K562 (cell line): Measurements from ENCODE around the gene C10orf71. TPM values are rescaled to one million over a fixed set of nuclear protein-coding genes. Genes with fewer than 3 reads are reported as not detected.

Source experiments
- ATAC-seq: fragments of 200-7000 bp; cut with Tn5 transposase; 3 replicates; pipeline ENCODE4 v1.9.1; 2020; ENCODE audit warnings: moderate library complexity
- BruUV-seq: library from RNA; stranded (reverse); fragments of 400-500 nt; replicated peaks from 2 replicates; lab custom pipeline; 2021; lab: Mats Ljungman, UMichigan
- CTCF ChIA-PET: fragments of 300-600 bp; formaldehyde crosslinking; extraction: SDS; loops from one replicate; lab custom pipeline; 2021; ENCODE audit warnings: low intra/inter-chr PET ratio; lab: Yijun Ruan, JAX
- POLR2A ChIA-PET: fragments of 300-600, 350-650 bp; sonication (Branson Sonifier 250); formaldehyde crosslinking; extraction: SDS; loops from one replicate; lab custom pipeline; 2021; ENCODE audit warnings: antibody characterized with exemption, inconsistent platforms; lab: Yijun Ruan, JAX
- DNase-seq, 4 experiments: peaks; one replicate each; pipeline versions ENCODE4 v3.0.0 to v3.0.0-alpha.2; 2011 to 2018; ENCODE audit warnings: low spot score in 3 of 4, mixed read lengths in 3 of 4; ENCODE audit errors: extremely low read depth in 1 of 4
- FAIRE-seq: peaks from 2 replicates; lab custom pipeline; 2011; peaks lifted over from hg19 to GRCh38; lab: Jason Lieb, UNC
- H2AFZ ChIP-seq: 2 replicates; pipeline ENCODE4 v1.6.0; 2011; ENCODE audit warnings: low read depth, low read length, control low read depth, inconsistent platforms
- H3K27ac ChIP-seq: fragments of 200-600 bp; 3 replicates; pipeline ENCODE4 v1.8.0; 2011; ENCODE audit warnings: low read depth, mild to moderate bottlenecking, control low read depth, inconsistent platforms, low read length, moderate library complexity, mixed read lengths; ENCODE audit errors: extremely low read depth
- H3K27me3 ChIP-seq, 2 experiments: fragments of 300-600 bp in 1 of 2; 2 replicates in 1 of 2; 3 replicates in 1 of 2; pipeline versions ENCODE4 v1.6.0 to v1.8.0; 2011; ENCODE audit warnings: inconsistent platforms in 2 of 2, low read length in 2 of 2, mild to moderate bottlenecking in 1 of 2, mixed read lengths in 1 of 2, moderate library complexity in 1 of 2; ENCODE audit not compliant: control insufficient read depth in 2 of 2, insufficient read depth in 2 of 2
- H3K36me3 ChIP-seq: fragments of 300-600 bp; 3 replicates; pipeline ENCODE4 v1.8.0; 2011; ENCODE audit warnings: mild to moderate bottlenecking, low read length, inconsistent platforms; ENCODE audit not compliant: control insufficient read depth, insufficient read depth
- H3K4me1 ChIP-seq, 2 experiments: fragments of 200-600 bp in 1 of 2; replicated peaks in 1 of 2; 2 replicates in 1 of 2; 3 replicates in 1 of 2; pipeline versions ENCODE4 v1.5.1 to v1.8.0; 2011; ENCODE audit warnings: inconsistent platforms in 2 of 2, low read length in 2 of 2, mild to moderate bottlenecking in 1 of 2, mixed read lengths in 1 of 2, moderate library complexity in 1 of 2; ENCODE audit not compliant: control insufficient read depth in 2 of 2, insufficient read depth in 2 of 2
- H3K4me2 ChIP-seq: 2 replicates; pipeline ENCODE4 v1.6.1; 2011; ENCODE audit warnings: low read length, control low read depth, inconsistent platforms, mixed read lengths; ENCODE audit not compliant: insufficient read depth
- H3K4me3 ChIP-seq: fragments of 200-600 bp; sonication (generic), shearing (Covaris generic); 2 replicates; pipeline ENCODE4 v1.5.1; 2016; ENCODE audit warnings: control low read depth, inconsistent platforms
- H3K79me2 ChIP-seq: fragments of 200-600 bp; 3 replicates; pipeline ENCODE4 v1.8.0; 2011; ENCODE audit warnings: low read length, inconsistent platforms; ENCODE audit not compliant: control insufficient read depth, insufficient read depth
- H3K9ac ChIP-seq, 2 experiments: 2 replicates each; pipeline versions ENCODE4 v1.6.0 to v1.6.1; 2011; ENCODE audit warnings: low read depth in 2 of 2, low read length in 2 of 2, control low read depth in 1 of 2, inconsistent platforms in 1 of 2, mild to moderate bottlenecking in 1 of 2, mixed read lengths in 1 of 2; ENCODE audit not compliant: insufficient read depth in 1 of 2
- H3K9me1 ChIP-seq: one replicate; pipeline ENCODE4 v1.6.0; 2011; ENCODE audit warnings: inconsistent platforms, mild to moderate bottlenecking, low read length, moderate library complexity; ENCODE audit not compliant: control insufficient read depth, insufficient read depth
- H3K9me3 ChIP-seq: replicated peaks from 2 replicates; pipeline ENCODE4 v1.5.1; 2011; ENCODE audit warnings: low read depth, low read length, inconsistent platforms; ENCODE audit not compliant: control insufficient read depth, insufficient read depth
- H4K20me1 ChIP-seq: replicated peaks from 2 replicates; pipeline ENCODE4 v1.6.1; 2011; ENCODE audit warnings: low read length, inconsistent platforms, mixed read lengths; ENCODE audit not compliant: control insufficient read depth, insufficient read depth
- BCOR ChIP-seq: fragments of 450-650 bp; IDR thresholded peaks from 2 replicates; pipeline ENCODE4 v1.6.1; 2016
- CBX8 ChIP-seq: fragments of 200-600 bp; sonication (generic); IDR thresholded peaks from 2 replicates; pipeline ENCODE4 v1.6.1; 2012; ENCODE audit warnings: borderline replicate concordance, mixed run types, low read depth, mild to moderate bottlenecking, moderate library complexity, mixed read lengths, low read length, control low read depth, inconsistent platforms; ENCODE audit not compliant: poor library complexity, severe bottlenecking; ENCODE audit errors: extremely low read depth
- CREB3L1 ChIP-seq: fragments of 450-650 bp; IDR thresholded peaks from 2 replicates; pipeline ENCODE4 v1.6.1; 2014; ENCODE audit warnings: low read depth, mild to moderate bottlenecking, moderate library complexity, borderline replicate concordance
- ESRRA ChIP-seq: fragments of 450-650 bp; IDR thresholded peaks from 2 replicates; pipeline ENCODE4 v1.6.1; 2014; ENCODE audit warnings: low read depth, mild to moderate bottlenecking, moderate library complexity, borderline replicate concordance
- NBN ChIP-seq: fragments of 450-650 bp; IDR thresholded peaks from 2 replicates; pipeline ENCODE4 v1.6.1; 2016; ENCODE audit warnings: low read depth, mild to moderate bottlenecking
- NFE2 ChIP-seq: IDR thresholded peaks from 2 replicates; pipeline ENCODE4 v1.6.1; 2014; ENCODE audit warnings: antibody characterized with exemption, low read depth
- PPARD ChIP-seq: fragments of 250-450 bp; sonication (Bioruptor Pico); IDR thresholded peaks from 2 replicates; pipeline ENCODE4 v1.8.0; 2022; ENCODE audit warnings: inconsistent platforms, mild to moderate bottlenecking, moderate library complexity
- TARDBP ChIP-seq: fragments of 450-650 bp; IDR thresholded peaks from 2 replicates; pipeline ENCODE4 v1.6.1; 2016
- ZNF785 ChIP-seq: fragments of 250-450 bp; sonication (Bioruptor Pico); IDR thresholded peaks from 2 replicates; pipeline ENCODE4 v1.4.0; 2020; ENCODE audit warnings: mild to moderate bottlenecking
- WGBS: fragments of 100-300 bp; shearing (Covaris generic); methylation state at CpG from one replicate; pipeline ENCODE4 v1.1.6; 2016; ENCODE audit warnings: low coverage, mixed read lengths; ENCODE audit not compliant: insufficient coverage; ENCODE audit errors: missing lambda C conversion rate; 5-methylcytosine and 5-hydroxymethylcytosine counted together
- in situ Hi-C: fragments of 300-500 bp; cut with MboI; formaldehyde crosslinking; loops from 4 replicates; pipeline ENCODE4 v1.15.0; 2018; ENCODE audit warnings: inconsistent platforms, mixed read lengths
- intact Hi-C: fragments of 100-400 bp; cut with micrococcal nuclease; formaldehyde crosslinking; loops from 2 replicates; pipeline ENCODE4 v1.14.2; 2022
- polyA plus RNA-seq, 8 experiments: library from polyadenylated mRNA; depleted of rRNA in 4 of 8; stranded (reverse) in 5 of 8; unstranded in 3 of 8; fragments of >200 nt; fragmentation: Nextera tagmentation in 2 of 8; fragmentation: Illumina TruSeq in 1 of 8; extraction: Ambion mirVana in 2 of 8; extraction: Trizol in 1 of 8; gene quantifications; 2 replicates each; pipeline versions ENCODE4 v1.2.1 to v1.2.3, GENCODE V29; 2011 to 2014; ENCODE audit warnings: inconsistent platforms in 1 of 8, missing spikeins in 1 of 8
- total RNA-seq, 7 experiments: library from RNA; depleted of rRNA in 6 of 7; stranded (reverse); fragments of >200 nt in 6 of 7; fragmentation: Illumina TruSeq in 2 of 7; extraction: Trizol in 2 of 7; gene quantifications; 2 replicates each; pipeline versions ENCODE4 v1.2.1 to v1.2.3, GENCODE V29; 2011 to 2021; ENCODE audit warnings: low replicate concordance in 1 of 7
- TF ChIP-seq, protein P1 (sequence below): IDR thresholded peaks from 2 replicates; pipeline ENCODE4 v1.6.1; 2012; ENCODE audit warnings: low read depth, low read length, improper control_type of control experiment, borderline replicate concordance

C10orf71 gene
- total and polyA plus RNA-seq, 9 of the 15 experiments (the other 6 are each of a cell fraction or from before 2014, with no cell fraction given): 0.06 to 4.5 (median 1.3) TPM

GRCh38 chr10:49364051-49364450 is 65.1 kb downstream of the C10orf71 start:
- peaks cover 3% of the 10 kb centered on the region for H3K9me1 ChIP-seq
- TF ChIP-seq BCOR (no peak), CREB3L1 (no peak), ESRRA (no peak), CBX8 (peak; percentile 63), ZNF785 (CRISPR knock-in tag) (no peak), NFE2 (peak; percentile 9; the same call in 1 of the 2 replicates), NBN (no peak), TARDBP (no peak), PPARD (CRISPR knock-in tag) (no peak)
- TF ChIP-seq, protein P1, sequence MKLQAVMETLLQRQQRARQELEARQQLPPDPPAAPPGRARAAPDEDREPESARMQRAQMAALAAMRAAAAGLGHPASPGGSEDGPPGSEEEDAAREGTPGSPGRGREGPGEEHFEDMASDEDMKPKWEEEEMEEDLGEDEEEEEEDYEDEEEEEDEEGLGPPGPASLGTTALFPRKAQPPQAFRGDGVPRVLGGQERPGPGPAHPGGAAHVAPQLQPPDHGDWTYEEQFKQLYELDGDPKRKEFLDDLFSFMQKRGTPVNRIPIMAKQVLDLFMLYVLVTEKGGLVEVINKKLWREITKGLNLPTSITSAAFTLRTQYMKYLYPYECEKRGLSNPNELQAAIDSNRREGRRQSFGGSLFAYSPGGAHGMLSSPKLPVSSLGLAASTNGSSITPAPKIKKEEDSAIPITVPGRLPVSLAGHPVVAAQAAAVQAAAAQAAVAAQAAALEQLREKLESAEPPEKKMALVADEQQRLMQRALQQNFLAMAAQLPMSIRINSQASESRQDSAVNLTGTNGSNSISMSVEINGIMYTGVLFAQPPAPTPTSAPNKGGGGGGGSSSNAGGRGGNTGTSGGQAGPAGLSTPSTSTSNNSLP: no peak
- TF ChIP-seq, all 486 proteins: peak for 2
- intact Hi-C loops: no loop called here
- in situ Hi-C loops: no loop called here
- BruUV-seq: no TSS peak
- Histone ChIP-seq H3K4me3 (no peak overlapping the region), H3K4me1 (peaks cover 0 to 7% of the 10 kb centered on the region in 2 experiments; a peak in 2 of 5 replicates), H3K36me3 (no peaks in the 10 kb centered on the region), H3K79me2 (no peaks in the 10 kb centered on the region), H3K9me3 (no peaks in the 10 kb centered on the region), H2AFZ (no peak overlapping the region), H3K27me3 (peaks cover 54 to 79% of the 10 kb centered on the region in 2 experiments), H4K20me1 (0 out of 2 replicates have a peak, but pooled peaks cover 11% of the 10 kb centered on the region), H3K27ac (no peak overlapping the region), H3K9ac (no peak overlapping the region), H3K4me2 (no peak overlapping the region)
- 12% methylated on average over 5 of the region's 5 CpGs for WGBS
- ChIA-PET CTCF (no interaction called here), POLR2A (no interaction called here)
- no peak for ATAC-seq
- no peak for DNase-seq
- FAIRE-seq: peak; percentile 26
